Posterior cingulate gyrus (tissue), 11 donors: Measurements from ENCODE around the gene ST3GAL6.
A peak's percentile ranks its signal among the peaks of the same experiment; 100 is the strongest.

Experiments
- DNase-seq, 10 donors: peaks; one replicate each; pipeline versions ENCODE4 v3.0.0 to v3.0.0-alpha.2; 2020 to 2021; ENCODE audit warnings: mixed read lengths in 3 of 10
- intact Hi-C: fragments of 100-400 bp; cut with DNase I; formaldehyde crosslinking; loops from one replicate; pipeline ENCODE4 v1.15.1; 2023

Gene ST3GAL6, protein sequence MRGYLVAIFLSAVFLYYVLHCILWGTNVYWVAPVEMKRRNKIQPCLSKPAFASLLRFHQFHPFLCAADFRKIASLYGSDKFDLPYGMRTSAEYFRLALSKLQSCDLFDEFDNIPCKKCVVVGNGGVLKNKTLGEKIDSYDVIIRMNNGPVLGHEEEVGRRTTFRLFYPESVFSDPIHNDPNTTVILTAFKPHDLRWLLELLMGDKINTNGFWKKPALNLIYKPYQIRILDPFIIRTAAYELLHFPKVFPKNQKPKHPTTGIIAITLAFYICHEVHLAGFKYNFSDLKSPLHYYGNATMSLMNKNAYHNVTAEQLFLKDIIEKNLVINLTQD

DNA sequence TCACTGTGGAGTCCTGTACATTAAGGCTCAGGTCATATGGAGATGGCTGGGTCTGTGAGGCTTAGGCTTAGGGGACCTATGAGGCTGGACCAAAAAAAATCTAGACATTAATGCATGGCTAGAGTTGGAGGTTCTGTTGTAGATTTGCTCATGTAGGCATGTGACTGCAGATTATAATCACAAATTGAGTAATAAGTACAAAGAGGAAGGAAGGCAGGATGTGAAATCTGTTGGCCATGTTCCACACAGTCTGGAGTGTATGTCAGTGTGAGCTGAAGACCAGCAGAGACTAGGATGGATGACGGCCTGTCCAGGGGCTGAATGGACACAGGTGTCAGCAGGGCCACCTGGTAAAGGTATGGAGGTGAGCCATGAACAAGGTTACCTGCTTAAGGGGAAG lies at the start of gene ST3GAL6:
Gene ST3GAL6, plus strand, starts transcription at position 265 of the 400 bp plus-strand sequence. CDS start 5,101 bp downstream, outside the sequence.
- DNase-seq, result no peak
- intact Hi-C loops, result no loop called here

DNA sequence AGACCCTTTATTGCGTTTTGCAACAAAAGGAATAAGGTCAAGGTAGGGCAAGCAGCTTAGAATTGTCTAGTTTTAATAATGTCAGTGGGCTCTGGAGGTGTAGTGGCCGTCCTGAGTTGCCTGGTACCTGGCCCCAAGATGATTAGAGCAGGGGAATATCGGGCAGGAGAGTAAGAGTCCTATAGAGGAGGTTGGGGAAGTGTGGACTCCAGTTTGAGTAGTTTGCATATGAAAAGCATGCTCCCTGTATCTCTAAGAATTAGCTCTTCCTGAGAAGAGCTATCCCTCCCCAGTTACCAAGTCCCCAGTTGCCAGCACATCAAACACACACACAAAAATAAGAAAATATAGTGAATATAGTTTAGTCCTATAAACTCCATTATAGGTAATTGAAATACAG lies 49.2 kb upstream of the ST3GAL6 start:
- DNase-seq, result no peak
- intact Hi-C loops, result no loop called here

DNA sequence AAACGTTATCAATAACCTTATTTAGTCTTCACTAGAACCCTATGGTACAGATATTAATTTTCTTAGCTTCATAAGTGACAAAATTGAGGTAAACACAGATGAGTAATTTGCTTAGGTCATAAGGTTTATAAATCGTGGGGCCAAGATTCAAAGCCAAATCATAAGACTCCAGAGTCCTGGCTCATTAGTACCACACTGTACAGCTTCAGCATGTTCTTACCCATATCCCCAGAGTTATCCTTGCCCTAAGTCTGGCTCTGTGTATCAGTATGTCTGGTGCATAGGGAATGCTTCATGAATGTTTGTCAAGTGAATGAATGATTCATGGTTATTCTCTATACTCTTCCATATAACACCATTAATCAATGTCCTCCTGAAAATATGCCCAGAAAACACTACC lies 45.6 kb upstream of the ST3GAL6 start:
- DNase-seq, result no peak
- intact Hi-C loops, result no loop called here

- intact Hi-C loops, result no loop called here
- DNase-seq, result no peak
Observed at GRCh38 chr3:98718730-98719129, 44.4 kb upstream of the ST3GAL6 start.

GRCh38 chr3:98721776-98722175 lies 41.4 kb upstream of the ST3GAL6 start:
- intact Hi-C loops, result no loop called here
- no peak for DNase-seq

GRCh38 chr3:98722389-98722788 lies 40.8 kb upstream of the ST3GAL6 start:
- DNase-seq, result no peak

GRCh38 chr3:98725352-98725751 lies 37.8 kb upstream of the ST3GAL6 start:
- DNase-seq, result no peak
- intact Hi-C loops, result no loop called here

More at GRCh38 chr3:98722389-98722788, 40.8 kb upstream of the ST3GAL6 start:
- intact Hi-C loops, result no loop called here

DNA sequence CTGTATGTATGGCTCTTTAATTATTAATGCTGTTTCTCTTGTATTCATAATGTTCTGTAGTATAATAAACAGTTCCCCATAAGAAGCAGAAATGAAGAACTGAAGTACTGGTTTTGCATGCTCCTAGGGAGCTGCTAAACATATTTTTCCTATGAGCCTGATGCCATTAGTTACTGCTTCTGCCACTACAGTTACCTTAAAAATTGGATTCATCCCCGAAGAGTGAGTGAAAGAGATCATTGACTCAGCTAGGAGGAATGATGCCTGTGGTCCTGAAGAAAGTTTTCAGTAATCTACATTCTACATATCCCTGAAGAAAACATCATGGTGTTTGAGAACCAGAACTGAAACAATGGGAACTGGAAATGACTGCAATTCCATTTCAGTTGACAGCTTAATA lies 37.1 kb upstream of the ST3GAL6 start:
- intact Hi-C loops, result no loop called here

GRCh38 chr3:98727638-98728037 lies 35.5 kb upstream of the ST3GAL6 start:
- DNase-seq, result no peak
- intact Hi-C loops, result no loop called here

More for the DNA sequence above, 37.1 kb upstream of the ST3GAL6 start:
- DNase-seq, result no peak

DNA sequence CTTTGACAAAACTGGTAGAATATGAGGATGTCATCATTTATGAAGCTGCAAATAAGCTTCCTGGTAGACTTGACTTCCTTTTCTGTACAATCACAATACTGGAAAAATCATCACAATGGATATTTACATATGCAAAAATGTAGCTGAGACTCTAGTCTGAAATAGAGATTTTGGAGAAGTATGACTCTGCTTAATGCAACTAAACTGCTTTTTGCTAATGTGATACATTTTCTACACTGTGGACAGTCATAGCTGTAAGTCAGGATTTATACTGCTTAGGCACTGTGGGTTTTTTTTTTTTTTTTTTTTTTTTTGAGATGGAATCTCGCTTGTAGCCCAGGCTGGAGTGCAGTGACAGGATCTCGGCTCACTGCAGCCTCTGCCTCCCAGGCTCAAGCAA lies 34.5 kb upstream of the ST3GAL6 start:
- intact Hi-C loops, result no loop called here
- DNase-seq, result no peak

DNA sequence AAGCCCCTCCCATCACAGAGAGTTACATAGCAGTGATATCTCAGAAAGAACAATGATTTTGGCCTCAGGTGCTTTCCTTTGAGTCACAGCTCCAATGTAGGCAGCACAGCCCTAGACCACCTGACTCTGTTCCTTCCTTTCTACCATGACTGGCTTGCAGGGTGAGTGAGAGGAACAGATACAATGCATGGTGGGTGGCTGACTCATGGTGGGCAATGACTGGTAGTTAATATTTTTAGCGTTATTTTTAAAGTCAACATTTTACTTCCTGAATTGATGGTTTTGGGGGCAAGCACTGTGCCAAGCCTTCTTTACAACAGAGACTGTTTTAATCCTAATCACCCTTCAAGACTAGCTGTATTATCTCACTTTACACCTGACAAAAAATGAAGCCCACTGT lies 32.8 kb upstream of the ST3GAL6 start:
- DNase-seq, result no peak
- intact Hi-C loops, result loop anchor here (5.0 to 10.0 kb wide), 2 partner anchors 57 to 126 kb away; no protein-coding TSS in a partner anchor

- DNase-seq, result peak in 1 of 10 donors; percentile 51
- intact Hi-C loops, result loop anchor here (5.0 to 10.0 kb wide), 2 partner anchors 56 to 126 kb away; no protein-coding TSS in a partner anchor
Observed at GRCh38 chr3:98730886-98731537, 32.1 kb upstream of the ST3GAL6 start.

DNA sequence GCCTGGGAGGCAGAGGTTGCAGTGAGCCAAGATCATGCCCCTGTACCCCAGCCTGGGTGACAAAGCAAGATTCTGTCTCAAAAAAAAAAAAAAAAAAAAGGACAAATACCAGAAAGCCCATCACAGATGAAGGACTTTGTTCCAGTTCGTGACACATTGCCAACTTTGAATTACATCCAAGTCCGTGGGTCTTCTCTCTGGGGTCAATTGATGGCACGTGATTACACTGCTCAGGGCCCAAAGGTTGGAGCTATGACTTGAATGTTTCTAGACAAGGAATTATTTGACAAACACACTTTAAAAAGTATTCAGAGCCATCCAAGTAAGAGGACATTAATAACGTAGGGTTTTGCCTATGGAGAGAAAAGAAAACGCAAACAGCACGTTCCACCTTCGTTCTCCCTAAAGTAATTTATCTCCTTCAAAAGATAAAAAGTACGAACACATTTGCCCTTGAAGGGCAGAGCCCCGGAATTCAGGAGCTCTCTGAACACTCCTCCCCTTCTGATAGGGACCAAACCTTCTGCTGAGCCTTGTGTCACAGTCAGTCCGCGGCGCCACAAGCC lies 31.3 kb upstream of the ST3GAL6 start:
- intact Hi-C loops, result loop anchor here (5.0 to 10.0 kb wide), 2 partner anchors 55 to 127 kb away; no protein-coding TSS in a partner anchor
- DNase-seq, result no peak

DNA sequence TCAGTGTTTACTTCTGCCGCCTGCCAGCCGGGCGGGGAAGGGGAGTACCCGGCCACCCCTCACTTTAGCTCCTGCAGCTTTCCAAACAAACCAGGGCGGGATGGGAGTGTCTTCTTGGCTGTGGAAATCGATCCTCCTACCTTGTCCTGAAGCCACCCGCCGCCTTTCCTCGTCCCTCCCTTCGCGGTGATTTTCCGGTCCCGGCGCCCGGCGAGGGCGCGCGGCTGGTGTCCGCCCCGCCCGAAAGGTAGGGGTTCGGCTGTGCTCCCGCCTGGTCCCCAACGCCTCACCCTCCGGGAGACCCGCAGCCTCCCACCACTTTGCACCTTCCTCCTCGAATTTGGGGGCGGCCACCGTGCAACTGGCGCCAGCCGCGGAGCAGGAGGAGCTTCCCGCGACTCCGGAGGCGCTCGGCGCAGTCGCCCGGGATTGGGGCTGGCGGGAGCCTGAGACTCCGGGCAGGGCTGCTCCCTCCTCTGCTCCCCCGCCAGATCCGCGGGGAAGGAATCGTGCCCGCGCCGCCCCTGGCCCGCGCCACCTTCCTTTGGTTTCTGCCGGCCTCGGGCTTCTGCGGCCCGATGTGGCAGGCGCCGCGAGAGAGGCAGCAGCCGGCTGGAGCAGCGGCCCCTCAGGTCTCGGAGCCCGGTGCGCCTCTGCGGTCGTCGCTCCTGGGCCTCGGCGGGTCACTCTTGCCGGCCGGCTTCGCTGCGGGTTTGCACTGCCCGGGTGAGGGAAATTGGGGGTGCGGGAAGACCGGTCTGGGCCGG lies 30.7 kb upstream of the ST3GAL6 start:
- intact Hi-C loops, result loop anchor here (5.0 to 10.0 kb wide), 2 partner anchors 55 to 128 kb away; no protein-coding TSS in a partner anchor
- peak; percentile 54 to 95 (median 68) for DNase-seq

GRCh38 chr3:98733053-98733811 lies 29.9 kb upstream of the ST3GAL6 start:
- peak; percentile 27 to 90 (median 39) for DNase-seq
- intact Hi-C loops, result loop anchor here (5.0 to 10.0 kb wide), 2 partner anchors 54 to 128 kb away; no protein-coding TSS in a partner anchor

DNA sequence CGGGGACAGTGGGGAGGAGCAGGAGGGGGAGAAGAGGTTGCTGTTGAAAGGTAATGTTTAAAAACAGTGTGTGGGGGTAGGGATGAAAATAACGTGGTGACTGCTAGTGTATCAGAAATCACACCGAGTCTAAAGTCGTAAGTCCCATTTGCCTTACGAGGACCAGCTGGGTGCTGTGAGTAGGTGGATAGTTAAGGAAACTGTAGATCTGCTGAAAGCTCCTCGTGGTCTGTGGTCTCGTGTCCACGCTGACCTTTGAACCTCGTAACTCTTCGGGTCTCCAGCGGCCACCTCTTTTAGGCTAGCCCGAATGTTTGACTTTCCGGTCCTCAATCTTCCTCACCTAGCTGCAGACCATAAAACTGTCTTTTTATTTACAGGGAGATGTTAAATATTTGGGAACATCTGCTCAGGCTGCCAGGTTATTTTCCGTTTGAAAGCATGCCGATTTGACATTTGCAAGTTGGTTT lies 29.3 kb upstream of the ST3GAL6 start:
- peak in 1 of 10 donors; percentile 35 for DNase-seq
- intact Hi-C loops, result loop anchor here (5.0 to 10.0 kb wide), 2 partner anchors 53 to 129 kb away; no protein-coding TSS in a partner anchor

GRCh38 chr3:98734306-98734705 lies 28.8 kb upstream of the ST3GAL6 start:
- no peak for DNase-seq
- intact Hi-C loops, result loop anchor here (5.0 to 10.0 kb wide), 2 partner anchors 53 to 130 kb away; no protein-coding TSS in a partner anchor

GRCh38 chr3:98734735-98735134 lies 28.4 kb upstream of the ST3GAL6 start:
- intact Hi-C loops, result loop anchor here (5.0 to 10.0 kb wide), 2 partner anchors 53 to 130 kb away; no protein-coding TSS in a partner anchor

GRCh38 chr3:98735296-98735695 lies 27.8 kb upstream of the ST3GAL6 start:
- no peak for DNase-seq
- intact Hi-C loops, result loop anchor here (10.0 kb wide), 1 partner anchor 130 kb away; no protein-coding TSS in a partner anchor

More at GRCh38 chr3:98734735-98735134, 28.4 kb upstream of the ST3GAL6 start:
- DNase-seq, result peak in 1 of 10 donors; percentile 16
